ENCODE measurements around the gene CCNI. TPM values are rescaled to one million over a fixed set of nuclear protein-coding genes. Genes with fewer than 3 reads are reported as not detected.

Gene CCNI
- total RNA-seq, 1 experiment from 2014 or later = 240 TPM

GRCh38 chr4:77122656-77123055 lies 46.9 kb upstream of the CCNI start:
- H3K27ac Mint-ChIP-seq = no peak overlapping the region
- no peak overlapping the region for H2AFZ ChIP-seq (ENCODE audit: low read length)
- H4K20me1 ChIP-seq (ENCODE audit: control insufficient read depth, insufficient read depth, insufficient read length) = no peaks in the 10 kb centered on the region
- H2BK120ac ChIP-seq (ENCODE audit: low read depth, low read length, poor library complexity, severe bottlenecking) = no peak overlapping the region
- no peak overlapping the region for H3K9ac ChIP-seq (ENCODE audit: extremely low read depth, insufficient read length, low read length)
- no peaks in the 10 kb centered on the region for H3K36me3 Mint-ChIP-seq (ENCODE audit: insufficient read depth in 1 of 3, low read depth in 3 of 3)
- H3K4me1 ChIP-seq (ENCODE audit: insufficient read depth, low read length) = peaks cover 2% of the 10 kb centered on the region; the same call in 1 of the 2 replicates
- no peak overlapping the region for H4K5ac ChIP-seq (ENCODE audit: insufficient read length, low read depth, low read length)
- H3K14ac ChIP-seq (ENCODE audit: insufficient read depth, low read length) = no peak overlapping the region
- DNase-seq = no peak
- no peak overlapping the region for H3K4ac ChIP-seq (ENCODE audit: low read depth, low read length)
- no peak overlapping the region for H4K91ac ChIP-seq (ENCODE audit: insufficient read length, low read depth, low read length)
- H3T11ph ChIP-seq (ENCODE audit: low read length) = no peak overlapping the region
- no peak overlapping the region for H2BK5ac ChIP-seq (ENCODE audit: insufficient read length, low read length)
- H3K4me2 ChIP-seq (ENCODE audit: insufficient read depth, insufficient read length, low read length) = no peak overlapping the region
- no peak overlapping the region for H3K27ac ChIP-seq (ENCODE audit: insufficient read length, low read depth, low read length)
- no peaks in the 10 kb centered on the region for H3K79me1 ChIP-seq (ENCODE audit: insufficient read depth, low read depth, low read length, poor library complexity, severe bottlenecking)
- peaks cover 2% of the 10 kb centered on the region for H3K27me3 Mint-ChIP-seq (ENCODE audit: low read depth)
- H3K79me2 ChIP-seq (ENCODE audit: insufficient read depth, low read length) = no peaks in the 10 kb centered on the region
- peaks cover 3 to 7% of the 10 kb centered on the region in 2 experiments; a peak in 1 of 5 replicates for H3K9me3 Mint-ChIP-seq
- WGBS (ENCODE audit: extremely low coverage, insufficient read length, low lambda C conversion rate) = no CpG with 5 or more reads among the region's 4 CpGs
- H3K27me3 ChIP-seq (ENCODE audit: insufficient read depth, low read length) = no peaks in the 10 kb centered on the region
- TF ChIP-seq, protein P1, sequence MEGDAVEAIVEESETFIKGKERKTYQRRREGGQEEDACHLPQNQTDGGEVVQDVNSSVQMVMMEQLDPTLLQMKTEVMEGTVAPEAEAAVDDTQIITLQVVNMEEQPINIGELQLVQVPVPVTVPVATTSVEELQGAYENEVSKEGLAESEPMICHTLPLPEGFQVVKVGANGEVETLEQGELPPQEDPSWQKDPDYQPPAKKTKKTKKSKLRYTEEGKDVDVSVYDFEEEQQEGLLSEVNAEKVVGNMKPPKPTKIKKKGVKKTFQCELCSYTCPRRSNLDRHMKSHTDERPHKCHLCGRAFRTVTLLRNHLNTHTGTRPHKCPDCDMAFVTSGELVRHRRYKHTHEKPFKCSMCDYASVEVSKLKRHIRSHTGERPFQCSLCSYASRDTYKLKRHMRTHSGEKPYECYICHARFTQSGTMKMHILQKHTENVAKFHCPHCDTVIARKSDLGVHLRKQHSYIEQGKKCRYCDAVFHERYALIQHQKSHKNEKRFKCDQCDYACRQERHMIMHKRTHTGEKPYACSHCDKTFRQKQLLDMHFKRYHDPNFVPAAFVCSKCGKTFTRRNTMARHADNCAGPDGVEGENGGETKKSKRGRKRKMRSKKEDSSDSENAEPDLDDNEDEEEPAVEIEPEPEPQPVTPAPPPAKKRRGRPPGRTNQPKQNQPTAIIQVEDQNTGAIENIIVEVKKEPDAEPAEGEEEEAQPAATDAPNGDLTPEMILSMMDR (conservative IDR thresholded peaks at IDR 0.05) = no peak
- H2AK5ac ChIP-seq (ENCODE audit: insufficient read length, low read length) = no peak overlapping the region
- no peak overlapping the region for H3K4me3 Mint-ChIP-seq
- peaks cover 19 to 34% of the 10 kb centered on the region in 2 experiments for H3K4me1 Mint-ChIP-seq
- H4K8ac ChIP-seq (replicated peaks; ENCODE audit: insufficient read length, low read depth, low read length) = no peak overlapping the region
- no peak overlapping the region for H2BK15ac ChIP-seq (ENCODE audit: low read depth, low read length)
- no peak overlapping the region for H3K18ac ChIP-seq (ENCODE audit: insufficient read length, low read depth, low read length)
- no peaks in the 10 kb centered on the region for H3K9me3 ChIP-seq (ENCODE audit: control insufficient read depth, low read depth, low read length)
- no peak overlapping the region for H3K56ac ChIP-seq (ENCODE audit: insufficient read length, low read depth, low read length)
- no peak overlapping the region for H2BK12ac ChIP-seq (ENCODE audit: insufficient read length, low read depth, low read length)
- H2BK20ac ChIP-seq (ENCODE audit: low read depth, low read length, poor library complexity, severe bottlenecking) = no peak overlapping the region
- no peaks in the 10 kb centered on the region for H3K23me2 ChIP-seq (ENCODE audit: insufficient read length, low read depth, low read length, poor library complexity, severe bottlenecking)
- H3K23ac ChIP-seq (ENCODE audit: insufficient read length, low read depth, low read length) = no peak overlapping the region
